Tibial artery (tissue), 4 donors: ENCODE measurements around the gene EPB41L4B.

Experiments
- DNase-seq, 2 donors: peaks; one replicate each; pipeline ENCODE4 v3.0.0-alpha.2; 2019
- H3K27ac ChIP-seq, 2 donors: fragments of 200-600 bp; sonication (generic) in 1 of 2; 1 replicate in 1 of 2; 2 replicates in 1 of 2; pipeline ENCODE4 v1.5.1; 2018 to 2019; ENCODE audit warnings: mild to moderate bottlenecking in 1 of 2
- H3K27me3 ChIP-seq, 2 donors: fragments of 200-600 bp; sonication (generic) in 1 of 2; one replicate each; pipeline versions ENCODE4 v1.5.1 to v1.6.0; 2016 to 2019
- H3K36me3 ChIP-seq, 3 donors: fragments of 200-600 bp; sonication (generic) in 2 of 3; one replicate each; pipeline ENCODE4 v1.5.1; 2016 to 2019; ENCODE audit warnings: mild to moderate bottlenecking in 2 of 3
- H3K4me1 ChIP-seq, 4 donors: fragments of 200-600 bp; sonication (generic) in 2 of 4; 1 replicate in 3 of 4; 2 replicates in 1 of 4; pipeline ENCODE4 v1.5.1; 2016 to 2019
- H3K4me3 ChIP-seq, 2 donors: fragments of 200-600 bp; sonication (generic) in 1 of 2; 1 replicate in 1 of 2; 2 replicates in 1 of 2; pipeline ENCODE4 v1.5.1; 2018 to 2019; ENCODE audit warnings: mild to moderate bottlenecking in 2 of 2
- H3K9me3 ChIP-seq, 3 donors: fragments of 200-600 bp; sonication (generic) in 1 of 3; one replicate each; pipeline ENCODE4 v1.5.1; 2016 to 2019
- CTCF ChIP-seq, 2 experiments: fragments of 200-600 bp in 1 of 2; fragments of 450-650 bp in 1 of 2; IDR thresholded peaks; one replicate each; pipeline ENCODE4 v1.5.1; 2017 to 2019; ENCODE audit warnings: antibody characterized with exemption in 2 of 2, mild to moderate bottlenecking in 1 of 2, moderate library complexity in 1 of 2
- intact Hi-C: fragments of 100-400 bp; cut with DNase I; formaldehyde crosslinking; loops from one replicate; pipeline ENCODE4 v1.15.0; 2023; ENCODE audit warnings: low total_unique reads

The EPB41L4B gene

GRCh38 chr9:109252291-109252690, 68.6 kb downstream of the EPB41L4B start:
- Histone ChIP-seq H3K4me1 (peaks cover 0 to 23% (median 15%) of the 10 kb centered on the region in 4 donors), H3K27ac (no peak overlapping the region), H3K36me3 (no peaks in the 10 kb centered on the region), H3K9me3 (no peaks in the 10 kb centered on the region), H3K4me3 (no peak overlapping the region), H3K27me3 (no peaks in the 10 kb centered on the region)
- TF ChIP-seq CTCF (IDR thresholded peaks at IDR 0.05) = no peak
- intact Hi-C loops = no loop called here
- DNase-seq = no peak

GRCh38 chr9:109251776-109252106, 69.1 kb downstream of the EPB41L4B start:
- intact Hi-C loops = no loop called here
- no peaks in the 10 kb centered on the region for H3K36me3 ChIP-seq
- DNase-seq = no peak
- no peaks in the 10 kb centered on the region for H3K9me3 ChIP-seq
- H3K4me1 ChIP-seq = peaks cover 0 to 23% (median 15%) of the 10 kb centered on the region in 4 donors
- no peaks in the 10 kb centered on the region for H3K27me3 ChIP-seq
- H3K27ac ChIP-seq = no peak overlapping the region
- H3K4me3 ChIP-seq = no peak overlapping the region
- TF ChIP-seq CTCF (IDR thresholded peaks at IDR 0.05) = no peak

- DNase-seq = no peak
- H3K9me3 ChIP-seq = no peaks in the 10 kb centered on the region
- TF ChIP-seq CTCF (IDR thresholded peaks at IDR 0.05) = no peak
- peaks cover 0 to 23% (median 15%) of the 10 kb centered on the region in 4 donors for H3K4me1 ChIP-seq
- no peaks in the 10 kb centered on the region for H3K27me3 ChIP-seq
- intact Hi-C loops = no loop called here
- H3K4me3 ChIP-seq = no peak overlapping the region
- H3K27ac ChIP-seq = no peak overlapping the region
- no peaks in the 10 kb centered on the region for H3K36me3 ChIP-seq
Measured at GRCh38 chr9:109251080-109251775, 69.6 kb downstream of the EPB41L4B start.

GRCh38 chr9:109250771-109251079, 70.1 kb downstream of the EPB41L4B start:
- H3K27me3 ChIP-seq = no peaks in the 10 kb centered on the region
- peaks cover 0 to 23% (median 15%) of the 10 kb centered on the region in 4 donors for H3K4me1 ChIP-seq
- H3K36me3 ChIP-seq = no peaks in the 10 kb centered on the region
- intact Hi-C loops = no loop called here
- no peak overlapping the region for H3K4me3 ChIP-seq
- no peak for DNase-seq
- H3K9me3 ChIP-seq = no peaks in the 10 kb centered on the region
- H3K27ac ChIP-seq = no peak overlapping the region
- TF ChIP-seq CTCF (IDR thresholded peaks at IDR 0.05) = no peak

GRCh38 chr9:109250311-109250741, 70.5 kb downstream of the EPB41L4B start:
- H3K27me3 ChIP-seq = peaks cover 0 to under 1% of the 10 kb centered on the region in 2 donors
- H3K36me3 ChIP-seq = no peaks in the 10 kb centered on the region
- H3K4me1 ChIP-seq = peaks cover 0 to 23% (median 15%) of the 10 kb centered on the region in 4 donors
- H3K9me3 ChIP-seq = no peaks in the 10 kb centered on the region
- TF ChIP-seq CTCF (IDR thresholded peaks at IDR 0.05) = no peak
- DNase-seq = no peak
- no peak overlapping the region for H3K27ac ChIP-seq
- intact Hi-C loops = no loop called here
- H3K4me3 ChIP-seq = no peak overlapping the region

GRCh38 chr9:109249615-109250014, 71.2 kb downstream of the EPB41L4B start:
- intact Hi-C loops = no loop called here

More at GRCh38 chr9:109249615-109250014, 71.2 kb downstream of the EPB41L4B start:
- Histone ChIP-seq H3K27ac (no peak overlapping the region), H3K36me3 (no peaks in the 10 kb centered on the region), H3K27me3 (peaks cover 0 to 6% of the 10 kb centered on the region in 2 donors), H3K4me3 (no peak overlapping the region), H3K4me1 (peaks cover 0 to 18% (median 14%) of the 10 kb centered on the region in 4 donors), H3K9me3 (no peaks in the 10 kb centered on the region)
- no peak for TF ChIP-seq CTCF (IDR thresholded peaks at IDR 0.05)
- no peak for DNase-seq
